ENCODE results near the gene MRAS.
A peak's percentile ranks its signal among the peaks of the same experiment; 100 is the strongest.
"Not testable (repeated sequence)": the region's sequence is repeated elsewhere in the genome, so short reads cannot be mapped to it uniquely, and the experiment has no call there.

The MRAS gene

GRCh38 chr3:138367326-138367850 is 19.0 kb downstream of the MRAS start:
- DNase-seq (ENCODE audit: low spot score), result no peak

- DNase-seq (ENCODE audit: low spot score), result peak; percentile 76
Observed at GRCh38 chr3:138367911-138368310, 19.5 kb downstream of the MRAS start.

DNA sequence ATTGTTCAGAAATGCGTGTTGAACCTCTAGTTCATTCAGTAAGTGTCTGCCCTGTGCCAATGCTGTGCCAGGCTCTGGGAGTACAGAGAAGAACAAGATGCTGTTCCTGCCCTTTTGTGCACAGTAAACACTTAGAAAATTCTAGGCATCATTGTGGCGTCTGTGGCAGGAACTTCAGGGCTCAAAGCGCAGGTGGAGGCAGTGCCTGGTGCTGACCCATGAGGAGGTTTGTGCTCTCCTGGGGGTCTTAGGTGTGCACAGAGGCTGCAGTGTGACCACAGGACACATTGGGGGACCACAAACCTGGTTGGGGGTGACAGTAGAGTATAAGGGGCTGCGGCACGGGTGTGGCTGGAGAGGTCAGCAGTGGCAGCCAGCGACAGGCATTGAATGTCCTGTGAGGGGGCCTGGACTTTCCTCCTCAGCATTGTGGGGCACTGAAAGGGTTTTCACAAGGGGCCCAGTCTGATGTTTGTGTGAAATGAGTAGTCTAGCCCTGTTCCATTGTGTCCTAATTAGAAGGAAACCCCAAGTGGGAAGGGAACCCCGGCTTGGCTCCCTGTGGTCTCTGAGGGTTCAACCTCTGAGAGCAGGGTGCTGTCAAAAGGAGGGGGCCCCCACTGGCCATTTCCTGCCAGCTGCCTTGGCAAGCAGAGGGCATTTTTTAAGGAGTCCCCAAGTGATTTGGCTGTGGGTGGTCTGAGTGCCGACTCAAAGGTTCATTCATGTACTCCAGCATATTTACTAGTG is 20.9 kb downstream of the MRAS start:
- no peak for DNase-seq (ENCODE audit: low spot score)

GRCh38 chr3:138370321-138370720 is 21.9 kb downstream of the MRAS start:
- DNase-seq (ENCODE audit: low spot score), result no peak

DNA sequence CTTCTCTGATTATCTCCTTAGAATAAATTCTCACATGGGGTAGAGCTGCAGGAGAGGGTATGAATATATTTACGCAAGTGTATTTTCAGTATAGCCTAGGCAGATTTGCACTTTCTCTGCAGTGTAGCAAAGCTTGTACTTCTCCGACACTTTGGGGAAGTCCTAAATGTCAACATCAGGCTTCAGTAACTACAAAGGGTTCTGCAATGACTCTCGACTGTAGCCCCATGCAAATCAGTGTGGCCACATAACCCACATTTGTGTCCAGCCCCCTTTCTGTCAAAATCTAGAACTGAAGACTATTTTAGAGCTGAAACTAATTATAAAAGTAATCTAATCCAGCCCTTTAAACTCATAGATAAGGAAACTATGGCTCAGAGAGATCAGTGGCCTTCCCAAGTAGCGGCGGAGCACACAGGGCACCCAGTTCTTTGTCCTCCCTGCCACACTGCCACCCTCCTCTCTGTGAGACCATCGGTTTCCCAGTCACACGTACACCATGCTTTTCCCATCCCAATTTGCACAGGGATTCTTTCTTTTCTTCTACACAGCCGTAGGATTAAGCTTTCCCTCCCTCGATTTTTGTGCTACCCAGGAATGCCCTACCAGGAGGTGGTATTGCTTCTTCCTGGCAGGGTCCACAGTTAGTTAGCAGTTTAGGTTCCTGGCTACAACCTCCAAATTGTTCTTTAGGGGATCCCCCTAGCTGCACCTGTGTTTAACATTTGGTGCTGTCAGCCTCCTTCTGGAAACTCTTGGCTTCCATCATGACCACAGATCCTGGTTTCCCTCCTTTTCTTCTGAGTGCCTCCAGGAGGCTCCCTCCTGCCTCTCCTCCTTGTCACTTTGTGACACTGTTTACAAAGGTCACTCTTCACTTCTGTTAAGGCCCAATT is 22.9 kb downstream of the MRAS start:
- no peak for DNase-seq (ENCODE audit: low spot score)

GRCh38 chr3:138373087-138373735 is 24.8 kb downstream of the MRAS start:
- no peak for DNase-seq (ENCODE audit: low spot score)

GRCh38 chr3:138373736-138374094 is 25.3 kb downstream of the MRAS start:
- DNase-seq (ENCODE audit: low spot score), result no peak

DNA sequence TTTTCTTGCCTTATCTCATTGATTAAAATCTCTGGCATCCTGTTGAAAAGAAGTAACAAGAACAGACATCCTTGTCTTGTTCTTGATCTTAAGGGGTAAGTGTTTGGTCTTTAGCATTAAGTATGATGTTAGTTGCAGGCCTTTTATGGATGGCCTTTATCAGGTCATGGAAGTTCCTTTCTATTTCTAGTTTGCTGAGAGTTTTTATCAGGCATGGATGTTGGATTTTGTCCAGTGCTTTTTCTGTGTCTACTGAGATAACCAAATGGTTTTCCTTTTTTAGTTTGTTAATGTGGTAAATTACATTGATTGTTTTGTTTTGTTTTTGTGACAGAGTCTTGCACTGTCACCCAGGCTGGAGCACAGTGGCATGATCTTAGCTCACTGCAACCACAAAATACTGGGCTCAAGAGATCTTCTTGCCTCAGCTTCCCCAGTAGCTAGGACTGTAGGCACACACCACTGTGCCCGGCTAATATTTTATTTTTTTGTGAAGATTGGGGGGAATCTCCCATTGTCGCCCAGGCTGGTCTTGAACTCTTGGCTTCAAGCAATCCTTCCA is 26.3 kb downstream of the MRAS start:
- DNase-seq (ENCODE audit: low spot score), result no peak

- DNase-seq (ENCODE audit: low spot score), result no peak
Observed at GRCh38 chr3:138375447-138375846, 27.1 kb downstream of the MRAS start.

DNA sequence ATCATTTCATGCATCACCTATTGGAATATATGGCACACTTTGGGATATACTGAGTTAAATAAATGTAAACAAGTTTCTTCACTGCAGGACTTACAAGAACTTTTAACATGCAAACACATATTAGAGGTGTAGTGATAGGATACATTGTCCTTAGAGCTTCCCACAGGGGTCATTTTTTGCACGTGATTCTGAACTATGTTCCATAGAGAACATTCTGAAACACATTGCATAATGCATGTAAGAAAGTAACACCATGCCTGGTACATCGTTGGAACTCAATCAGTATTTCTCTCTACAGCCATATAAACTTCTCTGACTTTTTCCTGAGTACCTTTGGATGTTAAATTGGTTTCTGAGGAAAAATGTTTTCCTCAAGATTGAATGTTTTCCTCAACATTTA is 28.3 kb downstream of the MRAS start:
- DNase-seq (ENCODE audit: low spot score), result no peak

DNA sequence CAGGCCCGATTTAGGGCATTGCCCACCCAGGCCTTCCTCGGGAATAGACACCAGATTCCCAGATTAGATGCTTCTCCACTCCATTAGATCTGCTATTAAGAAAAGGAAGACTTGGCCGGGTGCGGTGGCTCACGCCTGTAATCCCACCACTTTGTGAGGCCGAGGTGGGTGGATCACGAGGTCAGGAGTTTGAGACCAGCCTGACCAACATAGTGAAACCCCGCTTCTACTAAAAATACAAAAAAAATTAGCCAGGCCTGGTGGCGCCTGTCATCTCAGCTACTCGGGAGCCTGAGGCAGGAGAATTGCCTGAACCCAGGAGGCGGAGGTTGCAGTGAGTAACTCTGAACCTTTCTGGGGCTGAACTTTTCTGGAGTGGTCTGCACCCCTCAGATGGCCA is 28.8 kb downstream of the MRAS start:
- DNase-seq (ENCODE audit: low spot score), result not testable (repeated sequence)

GRCh38 chr3:138377804-138378203 is 29.4 kb downstream of the MRAS start:
- no peak for DNase-seq (ENCODE audit: low spot score)

- DNase-seq (ENCODE audit: low spot score), result no peak
Observed at GRCh38 chr3:138378331-138378730, 30.0 kb downstream of the MRAS start.

DNA sequence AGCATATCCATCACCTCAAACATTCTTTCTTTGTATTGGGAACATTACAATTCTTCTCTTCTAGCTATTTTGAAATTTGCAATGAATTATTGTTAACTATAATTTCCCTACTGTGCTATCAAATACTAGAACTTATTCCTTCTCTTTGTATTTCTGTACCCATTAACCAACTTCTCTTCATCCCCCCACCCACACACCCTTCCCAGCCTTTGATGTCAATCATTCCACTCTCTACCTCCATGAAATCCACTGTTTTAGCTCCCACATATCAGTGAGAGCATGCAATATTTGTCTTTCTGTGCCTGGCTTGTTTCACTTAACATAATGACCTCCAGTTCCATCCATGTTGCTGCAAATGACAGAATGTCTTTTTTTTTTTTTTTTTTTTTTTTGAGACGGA is 30.6 kb downstream of the MRAS start:
- DNase-seq (ENCODE audit: low spot score), result no peak

- peak; percentile 33 for DNase-seq (ENCODE audit: low spot score)
Observed at GRCh38 chr3:138381413-138381901, 33.1 kb downstream of the MRAS start.

DNA sequence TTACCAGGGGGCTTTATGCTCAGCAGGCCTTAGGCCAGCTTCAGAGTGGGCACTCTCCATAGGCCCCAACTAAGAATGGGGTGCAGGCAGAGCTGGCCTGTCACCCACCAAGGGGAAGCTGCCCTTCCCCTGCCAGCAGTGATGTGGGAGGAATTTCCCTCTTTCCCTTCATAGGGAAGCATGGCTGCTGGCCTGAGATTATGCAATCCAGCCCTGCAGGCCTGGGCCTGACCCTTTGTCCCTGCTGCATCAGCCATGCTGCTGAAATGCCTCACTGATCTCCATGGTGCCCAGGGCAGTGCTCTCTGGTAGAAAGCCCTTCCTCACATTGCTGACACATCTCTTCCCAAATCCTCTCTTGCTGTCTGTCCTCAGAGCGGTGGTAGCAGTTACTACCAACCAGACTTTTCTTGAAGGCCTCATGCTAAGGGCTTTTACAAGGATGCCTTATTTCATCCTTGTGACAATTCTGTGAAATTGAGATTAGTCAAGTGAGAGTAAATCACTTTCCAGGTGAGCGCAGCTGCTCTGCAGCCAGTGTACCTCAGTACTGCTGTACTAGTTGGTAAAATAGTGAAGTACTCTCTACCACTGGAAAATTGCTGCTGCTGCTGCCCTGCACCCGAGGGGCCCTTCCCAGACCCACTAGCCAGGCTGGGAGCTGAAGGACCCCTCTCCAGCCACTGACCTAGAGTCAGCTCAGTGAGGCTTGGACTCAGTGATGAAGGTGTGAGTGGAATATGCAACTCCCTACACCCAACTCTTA is 33.8 kb downstream of the MRAS start:
- DNase-seq (ENCODE audit: low spot score), result peak; percentile 67

DNA sequence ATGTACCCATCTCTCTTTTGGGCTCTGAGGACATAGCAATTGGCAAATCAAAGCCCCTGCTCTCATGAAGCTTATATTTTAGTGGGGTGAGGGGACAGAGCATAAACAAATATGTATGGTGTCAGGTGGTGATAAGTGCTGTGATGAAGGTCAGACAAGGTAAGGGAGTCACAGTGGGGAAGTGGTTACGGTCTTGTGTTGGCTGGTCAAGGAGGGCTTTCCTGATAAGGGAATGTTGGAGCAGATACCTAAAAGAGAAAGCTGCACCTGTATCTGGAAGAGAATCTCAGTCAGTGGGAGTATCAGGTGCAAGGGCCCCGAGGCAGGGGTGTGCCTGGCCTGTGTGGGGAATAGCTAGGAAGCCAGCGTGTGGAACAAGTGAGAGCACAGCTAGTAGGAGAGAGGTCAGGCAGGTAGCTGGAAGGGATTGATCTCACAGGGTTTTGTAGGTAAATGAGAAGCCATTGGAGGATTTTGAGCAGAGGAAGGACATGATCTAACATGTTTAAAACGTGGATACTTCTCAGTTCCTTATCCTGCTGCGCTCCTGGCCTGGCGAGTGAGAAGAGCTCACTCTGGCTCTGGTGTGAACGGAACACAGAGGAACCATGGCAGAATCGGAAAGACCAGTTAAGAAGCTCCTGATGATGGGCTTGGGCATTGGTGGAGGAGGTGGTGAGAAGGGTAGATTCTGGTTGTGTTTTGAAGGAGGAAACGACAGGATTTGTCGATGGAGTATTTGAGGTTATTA is 35.5 kb downstream of the MRAS start:
- DNase-seq (ENCODE audit: low spot score), result no peak

- no peak for DNase-seq (ENCODE audit: low spot score)
Observed at GRCh38 chr3:138384531-138384930, 36.2 kb downstream of the MRAS start.

DNA sequence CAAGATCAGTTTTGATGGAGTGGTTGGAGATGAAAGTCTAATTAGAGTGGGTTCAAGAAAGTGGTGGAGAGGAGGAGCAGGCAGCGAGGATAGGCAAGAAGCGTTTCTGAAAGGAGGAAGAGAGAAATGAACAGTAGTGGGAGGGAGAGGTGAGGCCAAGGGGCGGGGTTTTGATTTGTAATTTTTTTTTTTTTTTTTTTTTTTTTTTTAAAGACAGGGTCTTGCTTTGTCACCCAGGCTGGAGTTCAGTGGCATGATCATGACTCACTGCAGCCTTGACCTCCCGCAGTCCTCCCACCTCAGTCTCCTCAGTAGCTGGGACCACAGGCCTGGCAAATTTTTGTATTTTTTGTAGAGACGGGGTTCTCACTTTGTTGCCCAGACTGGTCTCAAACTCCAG is 36.6 kb downstream of the MRAS start:
- no peak for DNase-seq (ENCODE audit: low spot score)

GRCh38 chr3:138389144-138389601 is 40.8 kb downstream of the MRAS start:
- DNase-seq (ENCODE audit: low spot score), result no peak
